ENCODE results near the gene RAPSN. TPM values are rescaled to one million over a fixed set of nuclear protein-coding genes. Genes with fewer than 3 reads are reported as not detected.
A peak's percentile ranks its signal among the peaks of the same experiment; 100 is the strongest.

The RAPSN gene
- total RNA-seq, 1 experiment from 2014 or later = 2.0 TPM

GRCh38 chr11:47464483-47464882 is 15.5 kb upstream of the RAPSN start:
- no peaks in the 10 kb centered on the region for H3K4me1 ChIP-seq
- intact Hi-C loops (cut with micrococcal nuclease; ENCODE audit: unreplicated experiment) = no loop called here
- POLR2A ChIA-PET = no interaction called here
- TF ChIP-seq, protein P1, sequence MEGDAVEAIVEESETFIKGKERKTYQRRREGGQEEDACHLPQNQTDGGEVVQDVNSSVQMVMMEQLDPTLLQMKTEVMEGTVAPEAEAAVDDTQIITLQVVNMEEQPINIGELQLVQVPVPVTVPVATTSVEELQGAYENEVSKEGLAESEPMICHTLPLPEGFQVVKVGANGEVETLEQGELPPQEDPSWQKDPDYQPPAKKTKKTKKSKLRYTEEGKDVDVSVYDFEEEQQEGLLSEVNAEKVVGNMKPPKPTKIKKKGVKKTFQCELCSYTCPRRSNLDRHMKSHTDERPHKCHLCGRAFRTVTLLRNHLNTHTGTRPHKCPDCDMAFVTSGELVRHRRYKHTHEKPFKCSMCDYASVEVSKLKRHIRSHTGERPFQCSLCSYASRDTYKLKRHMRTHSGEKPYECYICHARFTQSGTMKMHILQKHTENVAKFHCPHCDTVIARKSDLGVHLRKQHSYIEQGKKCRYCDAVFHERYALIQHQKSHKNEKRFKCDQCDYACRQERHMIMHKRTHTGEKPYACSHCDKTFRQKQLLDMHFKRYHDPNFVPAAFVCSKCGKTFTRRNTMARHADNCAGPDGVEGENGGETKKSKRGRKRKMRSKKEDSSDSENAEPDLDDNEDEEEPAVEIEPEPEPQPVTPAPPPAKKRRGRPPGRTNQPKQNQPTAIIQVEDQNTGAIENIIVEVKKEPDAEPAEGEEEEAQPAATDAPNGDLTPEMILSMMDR (IDR thresholded peaks at IDR 0.05; ENCODE audit: insufficient read depth in 1 of 2, low read depth in 1 of 2, low read length in 1 of 2, severe bottlenecking in 1 of 2, unreplicated experiment in 1 of 2) = no peak
- Mint-ChIP-seq H3K36me3 (ENCODE audit: insufficient read depth, unreplicated experiment) (peaks cover 80% of the 10 kb centered on the region), H3K4me3 (ENCODE audit: unreplicated experiment) (no peak overlapping the region), H3K27me3 (ENCODE audit: insufficient read depth, unreplicated experiment) (no peaks in the 10 kb centered on the region), H3K9me3 (ENCODE audit: unreplicated experiment) (no peaks in the 10 kb centered on the region), H3K4me1 (ENCODE audit: low read depth, unreplicated experiment) (peaks cover 7% of the 10 kb centered on the region), H3K27ac (ENCODE audit: unreplicated experiment) (no peak overlapping the region)
- no TSS peak for BruUV-seq (replicated peaks)
- no peaks in the 10 kb centered on the region for H3K27me3 ChIP-seq (replicated peaks; ENCODE audit: control insufficient read depth, insufficient read depth, low read length)
- CTCF ChIA-PET = no interaction called here
- H3K36me3 ChIP-seq (ENCODE audit: control insufficient read depth, insufficient read depth, low read length) = peaks cover 2% of the 10 kb centered on the region; the same call in 1 of the 2 replicates
- H3K4me3 ChIP-seq (ENCODE audit: low read depth, low read length) = no peak overlapping the region
- no peak for DNase-seq
- H3K9me3 ChIP-seq = no peaks in the 10 kb centered on the region

GRCh38 chr11:47461876-47462275 is 12.9 kb upstream of the RAPSN start:
- CTCF ChIA-PET = no interaction called here
- H3K9me3 Mint-ChIP-seq (ENCODE audit: unreplicated experiment) = no peaks in the 10 kb centered on the region

GRCh38 chr11:47460571-47461235 is 11.8 kb upstream of the RAPSN start:
- peaks cover 69% of the 10 kb centered on the region for H3K36me3 Mint-ChIP-seq (ENCODE audit: insufficient read depth, unreplicated experiment)
- H3K9me3 Mint-ChIP-seq (ENCODE audit: unreplicated experiment) = no peaks in the 10 kb centered on the region
- no peak for DNase-seq
- ChIA-PET CTCF (no interaction called here), POLR2A (no interaction called here)
- no peak overlapping the region for H3K27ac Mint-ChIP-seq (ENCODE audit: unreplicated experiment)
- Histone ChIP-seq H3K27me3 (replicated peaks; ENCODE audit: control insufficient read depth, insufficient read depth, low read length) (no peaks in the 10 kb centered on the region), H3K36me3 (ENCODE audit: control insufficient read depth, insufficient read depth, low read length) (no peaks in the 10 kb centered on the region; the same call in 1 of the 2 replicates), H3K4me1 (no peaks in the 10 kb centered on the region), H3K4me3 (ENCODE audit: low read depth, low read length) (no peak overlapping the region), H3K9me3 (no peaks in the 10 kb centered on the region)
- H3K4me3 Mint-ChIP-seq (ENCODE audit: unreplicated experiment) = no peak overlapping the region
- TF ChIP-seq, protein P1 (IDR thresholded peaks at IDR 0.05; ENCODE audit: insufficient read depth in 1 of 2, low read depth in 1 of 2, low read length in 1 of 2, severe bottlenecking in 1 of 2, unreplicated experiment in 1 of 2) = no peak
- no peaks in the 10 kb centered on the region for H3K27me3 Mint-ChIP-seq (ENCODE audit: insufficient read depth, unreplicated experiment)
- BruUV-seq (replicated peaks) = no TSS peak
- H3K4me1 Mint-ChIP-seq (ENCODE audit: low read depth, unreplicated experiment) = no peaks in the 10 kb centered on the region
- intact Hi-C loops (cut with micrococcal nuclease; ENCODE audit: unreplicated experiment) = no loop called here

More at GRCh38 chr11:47461876-47462275, 12.9 kb upstream of the RAPSN start:
- H3K36me3 Mint-ChIP-seq (ENCODE audit: insufficient read depth, unreplicated experiment) = peaks cover 65% of the 10 kb centered on the region
- H3K27ac Mint-ChIP-seq (ENCODE audit: unreplicated experiment) = peak overlapping the region; percentile 55
- intact Hi-C loops (cut with micrococcal nuclease; ENCODE audit: unreplicated experiment) = no loop called here
- TF ChIP-seq, protein P1 (IDR thresholded peaks at IDR 0.05; ENCODE audit: insufficient read depth in 1 of 2, low read depth in 1 of 2, low read length in 1 of 2, severe bottlenecking in 1 of 2, unreplicated experiment in 1 of 2) = no peak
- H3K9me3 ChIP-seq = no peaks in the 10 kb centered on the region
- H3K4me1 Mint-ChIP-seq (ENCODE audit: low read depth, unreplicated experiment) = no peaks in the 10 kb centered on the region
- H3K27me3 ChIP-seq (replicated peaks; ENCODE audit: control insufficient read depth, insufficient read depth, low read length) = no peaks in the 10 kb centered on the region
- no peaks in the 10 kb centered on the region for H3K27me3 Mint-ChIP-seq (ENCODE audit: insufficient read depth, unreplicated experiment)
- no peaks in the 10 kb centered on the region; the same call in 1 of the 2 replicates for H3K36me3 ChIP-seq (ENCODE audit: control insufficient read depth, insufficient read depth, low read length)
- H3K4me3 ChIP-seq (ENCODE audit: low read depth, low read length) = no peak overlapping the region
- no peak overlapping the region for H3K4me3 Mint-ChIP-seq (ENCODE audit: unreplicated experiment)
- H3K4me1 ChIP-seq = no peaks in the 10 kb centered on the region
- DNase-seq = no peak
- BruUV-seq (replicated peaks) = no TSS peak
- POLR2A ChIA-PET = no interaction called here

All from Caco-2 (cell line).